Sciatic nerve (tissue), 2 donors: ENCODE measurements around the gene SETBP1. TPM values are rescaled to one million over a fixed set of nuclear protein-coding genes. Genes with fewer than 3 reads are reported as not detected.

ENCODE experiments used
- ATAC-seq: fragments of 200-7000 bp; cut with Tn5 transposase; one replicate; pipeline ENCODE4 v1.9.1; 2020; ENCODE audit warnings: mild to moderate bottlenecking, moderate library complexity
- DNase-seq: peaks from one replicate; pipeline ENCODE4 v3.0.0-alpha.2; 2020; ENCODE audit warnings: low spot score
- intact Hi-C: fragments of 100-400 bp; cut with DNase I; formaldehyde crosslinking; loops from one replicate; pipeline ENCODE4 v1.14.2; 2022
- total RNA-seq: library from RNA; stranded (reverse); fragmentation: NEBNext Ultra II Directional; extraction: Animal tissue kit (Norgen Biotek cat#: 25700); gene quantifications from one replicate; pipeline ENCODE4 v1.2.1, GENCODE V29; 2021
- donor health status: DM: no; HTN: no; CAD: no.
- donor health status: DM: no; HTN: no; CAD: no.

SETBP1 gene
- total RNA-seq, 1 donor from 2014 or later: 44.5 TPM

DNA sequence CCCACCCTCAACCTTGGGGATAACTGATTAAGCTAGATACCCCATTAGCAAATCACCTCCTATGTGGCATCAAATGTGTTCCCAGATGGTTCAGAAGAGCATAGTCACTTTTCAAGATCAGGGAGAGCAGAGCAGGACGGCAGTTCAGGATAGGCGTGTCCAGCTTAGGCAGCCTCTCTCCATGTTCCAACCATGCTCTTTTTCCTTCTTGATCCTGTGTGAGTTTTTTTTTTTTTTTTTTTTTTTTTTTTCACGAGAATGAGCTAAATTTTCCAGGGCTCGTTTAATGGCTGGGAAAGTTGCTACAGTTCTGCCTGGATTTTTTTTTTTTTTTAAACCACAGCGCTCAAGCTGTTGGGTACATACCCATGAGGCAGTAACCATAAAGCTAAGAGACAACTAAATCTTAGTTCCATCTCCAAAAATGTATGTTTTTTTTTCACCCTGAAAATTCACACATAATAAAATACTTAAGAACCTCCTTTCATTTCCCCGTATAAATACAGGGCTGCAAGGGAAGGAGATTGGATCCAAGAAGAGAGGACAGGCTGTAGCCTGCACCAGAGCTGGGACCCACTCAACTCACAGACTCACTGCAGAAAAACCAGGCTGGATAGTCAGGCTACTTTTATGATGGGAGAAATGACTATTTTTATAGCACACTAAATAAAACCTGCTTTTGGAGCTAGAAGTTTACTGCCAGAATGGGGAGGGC, 244.3 kb downstream of the SETBP1 start:
- DNase-seq: no peak
- peak; percentile 83 for ATAC-seq
- intact Hi-C loops: loop anchor here (10.0 kb wide), 1 partner anchor 400 kb away; no protein-coding TSS in a partner anchor

DNA sequence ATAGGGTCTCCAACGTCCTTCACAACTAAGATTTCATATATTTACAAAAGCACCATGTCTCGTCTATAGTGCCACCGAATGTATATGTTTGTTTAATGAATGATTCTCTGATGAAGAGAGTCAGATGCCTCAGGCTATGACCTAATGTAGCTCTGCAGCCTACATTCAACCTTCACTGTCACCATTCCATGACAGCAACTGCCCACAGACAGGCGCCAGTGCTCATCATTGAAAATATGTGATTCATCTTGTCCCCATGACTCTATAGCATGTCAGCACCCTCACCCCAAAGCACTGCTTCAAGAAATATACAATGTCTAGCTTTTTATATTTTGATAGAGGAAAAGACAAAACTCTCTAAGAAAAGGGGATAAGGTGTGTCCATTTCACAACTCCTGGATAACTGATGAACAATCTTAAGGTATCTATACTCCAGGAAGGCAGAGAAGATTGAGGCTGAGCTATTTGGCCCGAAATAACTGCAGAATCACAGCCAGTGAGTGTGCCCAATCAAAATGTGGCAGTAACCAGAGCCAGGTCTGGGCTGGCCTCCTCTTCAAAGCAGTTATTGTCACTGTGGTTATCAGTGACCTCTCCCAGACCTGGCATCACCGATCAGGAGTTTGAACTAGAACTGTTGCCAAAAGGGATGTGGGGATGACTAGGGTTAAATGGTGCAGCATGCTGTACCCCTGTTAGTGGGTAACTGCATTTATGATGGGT, 246.6 kb downstream of the SETBP1 start:
- ATAC-seq (no peak), DNase-seq (no peak)
- intact Hi-C loops: loop anchor here (10.0 kb wide), 1 partner anchor 398 kb away; no protein-coding TSS in a partner anchor

DNA sequence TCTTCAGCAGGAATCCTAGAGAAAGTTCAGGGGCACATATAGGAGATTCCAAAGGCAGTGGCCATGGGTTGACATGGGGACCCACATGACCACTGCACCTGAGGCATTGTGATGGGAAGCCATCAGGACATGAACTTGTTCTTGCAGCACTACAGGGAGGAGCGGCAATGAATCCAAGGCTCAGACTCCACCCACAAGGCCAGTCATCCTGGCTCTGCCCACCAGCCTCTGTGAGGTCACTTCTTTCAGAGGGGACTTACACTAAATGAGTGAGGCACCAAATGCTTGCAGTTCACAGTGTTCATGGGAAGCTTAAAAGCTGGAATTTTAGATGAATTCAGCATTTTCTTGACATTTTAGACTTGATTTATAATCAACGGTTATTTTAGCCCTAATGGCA, 254.2 kb downstream of the SETBP1 start:
- DNase-seq (no peak), ATAC-seq (no peak)
- intact Hi-C loops: no loop called here

DNA sequence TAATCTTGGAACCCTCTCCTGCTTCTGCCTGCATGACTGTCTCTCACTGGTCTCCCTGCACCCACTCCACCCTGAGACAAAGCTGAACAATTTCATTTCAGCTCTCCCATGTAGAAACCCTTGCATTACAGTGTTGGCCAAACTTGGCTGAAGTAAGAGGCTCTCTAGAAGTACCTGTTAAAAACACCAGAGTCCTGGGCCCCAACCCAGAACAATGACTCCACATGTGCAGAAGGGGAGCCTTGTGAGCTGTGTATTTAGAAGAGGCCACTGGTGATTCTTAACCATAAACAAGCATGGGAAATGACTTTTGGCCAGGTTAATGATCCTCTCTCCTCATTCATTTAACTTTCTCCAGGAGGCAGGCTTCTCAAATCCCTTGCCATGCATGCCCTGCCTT, 254.8 kb downstream of the SETBP1 start:
- intact Hi-C loops: no loop called here
- DNase-seq (no peak), ATAC-seq (no peak)

DNA sequence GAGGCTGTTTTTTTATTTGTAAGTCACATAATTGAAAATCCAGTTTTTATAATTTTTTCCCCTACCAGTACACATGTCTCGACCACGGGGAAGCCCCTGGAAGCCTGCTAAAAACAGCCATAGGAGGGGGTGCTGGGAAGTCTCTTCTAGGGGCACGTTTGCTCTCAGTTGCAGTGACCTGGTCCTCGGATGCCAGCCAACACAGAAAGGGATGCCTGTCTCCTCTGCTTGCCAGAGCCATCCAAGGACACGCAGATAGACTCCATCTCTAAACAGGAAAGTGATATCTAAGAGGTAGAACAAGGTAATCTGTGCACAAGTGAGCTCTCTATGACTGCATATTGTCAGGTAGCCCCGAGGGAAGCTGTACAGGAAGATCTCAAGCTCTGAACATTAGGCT, 255.8 kb downstream of the SETBP1 start:
- intact Hi-C loops: no loop called here
- DNase-seq: no peak
- no peak for ATAC-seq

DNA sequence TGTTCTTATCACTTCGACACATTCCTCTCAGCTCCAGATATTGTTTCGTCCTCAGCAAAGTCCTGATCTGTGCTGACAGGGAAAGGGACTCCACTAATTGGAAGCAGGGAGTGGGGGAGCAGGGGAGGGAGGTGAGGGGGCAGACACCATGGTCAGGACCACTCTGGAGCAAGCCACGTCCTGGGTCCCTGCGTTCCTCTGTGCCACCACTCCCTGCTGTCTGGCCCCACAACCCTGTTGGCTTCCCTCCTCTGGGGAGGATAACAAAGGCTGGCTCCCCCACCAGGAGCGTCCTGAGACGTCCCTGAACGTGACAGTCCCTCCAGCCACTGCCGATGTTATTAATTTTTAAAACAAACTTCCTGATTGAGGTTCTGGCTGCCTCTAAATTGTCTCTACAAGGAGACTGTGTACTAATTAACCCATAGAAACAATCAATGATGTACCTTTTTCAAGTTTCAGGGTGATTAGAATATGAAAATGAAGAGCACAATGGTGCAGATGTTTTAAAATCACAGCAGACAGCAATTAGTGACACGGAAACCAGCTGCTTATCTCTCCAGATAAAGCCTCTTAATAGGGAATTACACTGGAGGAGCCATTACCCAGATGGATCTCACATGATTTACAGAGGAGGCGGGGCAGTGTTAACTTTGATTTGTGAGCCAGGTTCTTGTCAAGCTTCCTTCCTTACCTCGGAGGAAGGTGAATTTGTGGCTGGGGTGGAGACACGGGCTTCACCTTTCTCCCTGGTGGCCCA, 257.5 kb downstream of the SETBP1 start:
- intact Hi-C loops: no loop called here
- no peak for DNase-seq
- no peak for ATAC-seq

DNA sequence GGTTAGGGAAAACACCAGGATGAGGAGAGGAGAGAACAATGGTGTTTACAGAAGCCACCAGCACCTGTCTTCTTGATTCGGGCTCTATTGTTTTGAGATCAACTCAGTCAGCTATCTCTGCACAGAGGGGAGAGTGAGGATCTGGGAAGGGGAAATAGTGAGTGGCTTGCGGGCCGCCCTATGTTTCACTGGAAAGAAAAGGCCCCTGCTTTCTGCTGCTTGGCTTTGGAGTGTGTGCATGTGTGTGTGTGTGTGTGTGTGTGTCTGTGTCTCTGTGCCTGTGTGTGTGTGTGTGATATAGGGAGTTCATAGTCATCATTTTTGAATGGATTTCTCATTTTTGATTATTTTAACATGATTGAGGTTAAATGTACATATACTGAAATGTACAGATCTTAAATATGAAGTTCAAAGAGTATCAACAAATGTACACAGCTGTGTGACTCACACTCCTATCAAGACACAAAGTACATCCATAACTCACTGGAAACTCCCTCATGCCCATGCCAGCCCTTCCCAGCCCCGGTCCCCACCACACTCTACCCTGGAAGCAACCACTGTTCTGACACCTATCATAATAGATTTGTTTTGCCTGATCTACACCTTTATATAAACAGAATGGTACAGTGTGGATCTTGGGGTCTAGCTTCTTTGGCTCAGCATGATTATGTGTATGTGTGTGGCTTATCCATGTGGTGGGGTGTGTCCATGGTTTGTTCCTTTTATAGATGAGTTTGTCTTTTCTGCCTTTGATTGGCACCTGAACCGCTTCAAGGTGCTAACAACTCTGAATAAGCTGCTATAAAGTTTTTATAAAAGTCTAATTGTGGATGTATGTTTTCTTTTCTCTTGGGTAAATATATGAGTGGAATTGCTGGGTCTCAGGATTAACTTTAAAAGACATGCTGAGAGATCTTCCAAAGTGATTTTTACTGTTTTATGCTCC, 258.3 kb downstream of the SETBP1 start:
- ATAC-seq (no peak), DNase-seq (no peak)
- intact Hi-C loops: no loop called here

DNA sequence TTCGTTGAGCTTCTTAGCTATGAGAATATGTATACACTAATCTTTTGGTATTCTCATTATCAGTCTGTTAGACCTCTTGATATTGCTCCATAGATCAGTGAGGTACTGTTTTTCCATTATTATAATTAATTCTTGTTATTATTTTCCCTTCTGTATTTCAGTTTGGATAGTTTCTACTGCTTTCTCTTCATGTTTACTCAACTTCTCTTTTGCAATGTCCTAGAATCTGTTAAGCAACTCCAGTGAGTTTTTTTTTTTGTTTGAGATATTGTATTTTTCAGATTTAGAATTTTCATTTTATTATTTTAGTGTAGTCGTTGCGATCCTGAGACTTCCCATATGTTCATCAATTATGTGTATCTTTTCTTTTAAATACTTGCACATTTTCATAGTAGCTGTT, 260.8 kb downstream of the SETBP1 start:
- ATAC-seq (no peak), DNase-seq (no peak)
- intact Hi-C loops: no loop called here

DNA sequence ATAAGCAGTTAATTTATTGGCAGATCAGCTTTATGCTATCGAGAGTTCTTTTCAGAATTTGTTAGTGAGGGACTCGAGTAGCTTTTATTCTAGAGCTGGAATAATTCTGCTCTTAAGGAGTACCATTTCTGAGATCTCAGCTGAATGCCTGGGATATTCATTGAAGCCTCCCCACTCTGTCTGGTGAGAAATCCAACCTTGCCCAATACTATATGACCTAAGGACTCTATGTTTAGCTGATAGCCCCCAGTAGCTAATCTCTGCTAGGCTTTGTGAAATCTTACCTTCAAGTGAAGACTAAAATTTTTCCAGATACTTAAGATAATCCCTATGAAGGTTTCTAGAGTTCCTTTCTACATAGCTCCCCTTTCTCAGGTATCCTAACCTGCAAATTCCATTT, 261.4 kb downstream of the SETBP1 start:
- ATAC-seq (no peak), DNase-seq (no peak)
- intact Hi-C loops: no loop called here

DNA sequence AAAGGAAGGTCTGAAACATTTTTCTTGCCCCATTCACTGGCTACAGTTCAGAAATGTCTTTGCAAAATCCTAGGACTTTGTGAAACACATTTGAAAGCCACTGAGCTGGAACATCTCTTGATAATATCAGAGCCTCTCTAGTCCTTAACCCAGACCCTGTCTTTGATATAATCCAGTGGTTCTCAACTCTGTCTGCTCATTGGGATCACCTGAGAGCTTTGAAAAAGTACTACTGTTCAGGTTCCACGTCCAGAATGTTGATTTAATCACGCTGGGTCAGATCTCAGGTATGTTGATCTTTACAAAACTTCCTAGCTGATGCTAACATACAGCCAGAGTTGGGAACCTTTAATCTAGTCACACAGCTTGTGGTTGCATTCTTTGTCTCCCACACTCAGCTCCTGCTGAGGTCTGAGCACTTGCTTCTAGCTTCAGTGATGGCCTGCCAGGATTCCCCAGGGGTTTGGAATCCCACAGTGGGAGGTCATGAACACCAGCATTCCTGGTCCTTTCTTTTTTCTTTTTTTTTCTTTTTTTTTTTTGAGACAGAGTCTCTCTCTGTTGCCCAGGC, 262.7 kb downstream of the SETBP1 start:
- peak; percentile 39 for ATAC-seq
- intact Hi-C loops: no loop called here
- no peak for DNase-seq

DNA sequence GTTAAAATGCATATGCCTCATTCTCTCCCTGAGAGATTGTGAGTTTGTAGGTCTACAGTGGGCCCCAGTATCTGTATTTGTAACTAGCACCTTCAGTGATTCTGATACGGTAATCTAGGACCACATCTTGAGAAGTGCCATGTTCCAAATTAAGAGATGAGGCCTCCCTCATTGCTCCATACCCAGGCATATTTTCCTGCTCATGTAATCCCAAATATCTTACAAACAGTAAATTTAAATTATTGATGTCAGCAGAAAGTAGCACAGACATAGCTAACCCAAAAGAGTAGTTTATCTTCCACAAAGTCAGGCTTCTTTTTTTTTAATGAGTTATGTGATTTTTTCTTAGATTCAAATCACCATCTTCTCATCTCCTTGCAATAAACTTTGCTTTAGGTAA, 263.8 kb downstream of the SETBP1 start:
- DNase-seq: no peak
- no peak for ATAC-seq
- intact Hi-C loops: no loop called here

DNA sequence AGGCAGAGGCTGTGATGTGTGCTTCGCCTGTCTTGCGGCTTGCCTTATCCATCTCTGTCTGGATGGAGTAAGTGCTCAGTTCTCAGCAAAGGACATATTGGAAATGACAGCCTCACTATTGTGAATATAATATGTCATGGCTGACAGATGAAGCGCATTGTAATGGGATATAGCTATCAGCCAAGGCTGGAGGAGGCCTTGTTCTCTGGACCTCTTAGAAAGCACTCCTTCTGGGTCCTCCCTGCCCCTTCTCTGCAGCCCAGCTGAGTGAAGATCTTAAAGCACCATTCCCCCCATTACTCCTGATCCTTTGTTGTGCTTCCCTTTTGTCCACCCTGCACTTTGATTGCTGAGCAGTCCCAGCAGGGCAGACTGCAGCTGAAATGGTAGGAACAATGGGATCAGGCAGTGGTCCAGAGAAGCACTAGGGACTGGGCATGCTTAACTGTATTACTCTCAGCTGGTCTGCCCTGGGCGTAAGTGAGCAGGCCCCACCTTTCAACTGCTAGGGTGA, 265.3 kb downstream of the SETBP1 start:
- intact Hi-C loops: no loop called here
- DNase-seq (no peak), ATAC-seq (no peak)

DNA sequence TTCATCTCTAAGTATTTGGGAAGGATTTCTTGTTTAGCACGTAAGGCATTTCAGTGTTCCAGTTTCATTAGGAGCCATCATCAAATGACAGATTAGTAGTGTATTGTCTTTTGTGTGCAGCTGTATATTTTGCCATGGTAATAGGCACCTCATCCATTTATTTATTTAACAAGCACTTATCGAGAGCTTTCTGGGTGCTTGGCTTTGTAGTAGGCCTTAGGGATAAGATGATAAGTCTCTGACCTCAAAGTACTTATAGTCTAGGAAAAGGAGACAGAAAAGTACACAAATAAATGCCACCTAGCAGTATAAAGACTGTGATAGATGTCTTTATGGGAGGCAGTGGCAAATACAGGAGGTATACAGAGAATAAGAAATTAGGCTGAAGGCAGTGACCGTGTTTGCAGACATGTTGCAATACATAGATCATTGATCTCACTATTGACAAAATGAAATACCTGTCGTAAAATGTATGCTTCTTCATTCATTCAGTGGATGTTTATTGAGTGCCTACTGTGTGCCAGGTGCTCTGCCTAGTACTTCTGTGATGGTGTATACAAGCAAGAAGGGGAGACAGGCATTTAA, 265.9 kb downstream of the SETBP1 start:
- DNase-seq: no peak
- intact Hi-C loops: no loop called here
- no peak for ATAC-seq

DNA sequence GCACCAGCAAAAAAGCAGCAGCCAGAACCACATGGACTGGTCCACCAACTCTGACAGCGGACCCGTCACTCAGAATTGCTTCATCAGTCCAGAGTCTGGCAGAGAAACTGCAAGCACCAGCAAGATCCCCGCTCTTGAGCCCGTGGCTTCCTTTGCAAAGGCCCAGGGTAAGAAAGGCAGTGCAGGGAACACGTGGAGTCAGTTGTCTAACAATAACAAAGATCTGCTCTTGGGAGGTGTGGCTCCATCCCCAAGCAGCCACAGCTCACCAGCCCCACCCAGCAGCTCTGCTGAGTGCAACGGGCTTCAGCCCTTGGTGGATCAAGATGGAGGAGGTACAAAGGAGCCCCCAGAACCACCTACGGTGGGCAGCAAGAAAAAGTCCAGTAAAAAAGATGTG, 269.3 kb downstream of the SETBP1 start:
- ATAC-seq (no peak), DNase-seq (no peak)
- intact Hi-C loops: no loop called here

DNA sequence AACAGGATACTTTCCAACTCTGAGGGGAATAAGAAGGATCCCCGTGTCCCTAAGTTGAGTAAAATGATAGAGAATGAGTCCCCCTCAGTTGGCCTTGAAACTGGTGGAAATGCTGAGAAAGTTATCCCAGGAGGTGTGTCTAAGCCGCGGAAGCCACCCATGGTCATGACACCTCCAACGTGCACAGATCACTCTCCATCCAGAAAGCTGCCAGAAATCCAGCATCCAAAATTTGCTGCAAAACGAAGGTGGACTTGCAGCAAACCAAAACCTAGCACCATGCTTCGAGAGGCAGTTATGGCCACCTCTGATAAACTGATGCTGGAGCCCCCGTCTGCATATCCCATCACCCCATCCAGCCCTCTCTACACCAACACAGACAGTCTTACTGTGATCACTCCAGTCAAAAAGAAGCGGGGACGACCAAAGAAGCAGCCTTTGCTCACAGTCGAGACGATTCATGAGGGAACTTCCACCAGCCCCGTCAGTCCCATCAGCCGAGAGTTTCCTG, 270.1 kb downstream of the SETBP1 start:
- intact Hi-C loops: no loop called here
- DNase-seq (no peak), ATAC-seq (no peak)

DNA sequence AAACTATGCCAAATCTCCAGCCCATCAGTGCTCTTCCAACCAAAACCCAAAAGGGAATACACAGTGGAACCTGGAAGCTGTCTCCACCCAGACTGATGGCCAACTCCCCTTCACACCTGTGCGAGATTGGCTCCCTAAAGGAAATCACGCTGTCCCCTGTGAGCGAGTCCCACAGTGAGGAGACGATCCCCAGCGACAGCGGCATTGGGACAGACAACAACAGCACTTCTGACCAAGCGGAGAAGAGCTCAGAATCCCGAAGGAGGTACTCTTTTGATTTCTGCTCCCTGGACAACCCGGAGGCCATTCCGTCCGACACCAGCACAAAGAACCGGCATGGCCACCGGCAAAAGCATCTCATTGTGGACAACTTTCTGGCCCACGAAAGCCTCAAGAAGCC, 271.1 kb downstream of the SETBP1 start:
- intact Hi-C loops: no loop called here
- ATAC-seq (no peak), DNase-seq (no peak)

DNA sequence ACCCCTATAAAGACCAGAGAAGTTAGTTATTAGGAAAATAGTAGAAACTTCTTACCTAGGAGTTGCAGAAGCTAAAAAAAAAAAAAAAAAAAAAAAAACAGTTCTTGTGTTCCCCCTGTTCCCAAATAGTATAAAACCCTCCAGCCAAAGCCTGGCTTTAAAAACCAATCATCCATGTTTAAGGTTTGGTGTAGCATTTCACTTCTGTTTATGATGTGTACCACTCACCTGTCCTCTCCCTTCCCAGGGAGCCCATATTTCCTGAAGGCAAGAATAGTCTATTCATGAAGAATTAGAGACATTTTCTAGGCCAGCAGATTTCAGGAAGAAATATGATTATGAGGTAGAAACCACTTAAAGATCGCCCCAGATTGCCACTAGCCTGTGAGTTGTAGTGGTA, 273.6 kb downstream of the SETBP1 start:
- DNase-seq (no peak), ATAC-seq (no peak)
- intact Hi-C loops: no loop called here

DNA sequence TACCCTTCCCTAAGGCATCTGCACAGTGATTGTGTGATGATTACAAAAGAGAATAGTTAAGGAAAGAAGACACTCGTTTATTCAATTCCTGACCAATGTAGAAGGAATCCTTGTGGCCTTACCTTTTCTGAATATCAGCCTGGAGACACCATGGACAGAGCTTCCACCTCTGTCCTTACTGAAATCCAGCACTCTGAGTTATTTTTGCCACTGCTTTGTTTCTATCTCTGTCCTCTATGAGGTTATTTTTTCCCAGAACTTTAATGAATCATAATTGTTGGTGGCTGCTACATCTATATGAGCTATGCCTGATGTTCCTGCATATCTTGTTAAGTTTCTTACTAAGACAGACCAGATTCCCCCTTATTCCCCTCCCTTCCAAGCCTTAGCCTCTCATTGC, 275.1 kb downstream of the SETBP1 start:
- intact Hi-C loops: no loop called here
- ATAC-seq (no peak), DNase-seq (no peak)
